Endothelial cell of umbilical vein (primary cell): Measurements from ENCODE around the gene KRTAP12-3. TPM values are rescaled to one million over a fixed set of nuclear protein-coding genes. Genes with fewer than 3 reads are reported as not detected.

Experiments
- BruUV-seq: library from RNA; stranded (reverse); fragments of 400-500 nt; replicated peaks from 2 replicates; lab custom pipeline; 2021; lab: Mats Ljungman, UMichigan
- CTCF ChIA-PET: fragments of 300-600, 350-600 bp; sonication (Branson Sonifier 250); formaldehyde crosslinking; loops from one replicate; lab custom pipeline; 2021; ENCODE audit warnings: antibody characterized with exemption, inconsistent platforms; lab: Charles Lee
- POLR2A ChIA-PET: fragments of 300-600, 350-600 bp; sonication (Branson Sonifier 250); formaldehyde crosslinking; loops from one replicate; lab custom pipeline; 2021; ENCODE audit warnings: antibody characterized with exemption, inconsistent platforms; lab: Charles Lee
- DNase-seq: peaks from one replicate; pipeline ENCODE4 v3.0.0-alpha.2; 2011; ENCODE audit warnings: low read depth, low spot score
- FAIRE-seq: peaks from 2 replicates; lab custom pipeline; 2011; peaks lifted over from hg19 to GRCh38; lab: Jason Lieb, UNC
- H2AFZ ChIP-seq: 2 replicates; pipeline ENCODE4 v1.6.0; 2012; ENCODE audit warnings: low read depth, low read length, control low read depth, inconsistent platforms
- H3K27ac ChIP-seq: 2 replicates; pipeline ENCODE4 v1.5.1; 2011; ENCODE audit warnings: low read depth, mild to moderate bottlenecking, control low read depth, low read length, moderate library complexity; ENCODE audit not compliant: insufficient read depth
- H3K27me3 ChIP-seq, 2 experiments: 2 replicates each; pipeline versions ENCODE4 v1.6.0 to v1.6.1; 2011; ENCODE audit warnings: low read length in 2 of 2, mixed read lengths in 1 of 2; ENCODE audit not compliant: control insufficient read depth in 2 of 2, insufficient read depth in 2 of 2
- H3K36me3 ChIP-seq, 2 experiments: 2 replicates in 1 of 2; 3 replicates in 1 of 2; pipeline ENCODE4 v1.5.1; 2011; ENCODE audit warnings: low read length in 2 of 2, mild to moderate bottlenecking in 1 of 2, moderate library complexity in 1 of 2; ENCODE audit not compliant: control insufficient read depth in 2 of 2, insufficient read depth in 2 of 2; ENCODE audit errors: extremely low read depth in 1 of 2
- H3K4me1 ChIP-seq: 3 replicates; pipeline ENCODE4 v1.5.1; 2011; ENCODE audit warnings: mild to moderate bottlenecking, low read length; ENCODE audit not compliant: control insufficient read depth, insufficient read depth; ENCODE audit errors: extremely low read depth
- H3K4me2 ChIP-seq: 2 replicates; pipeline ENCODE4 v1.6.1; 2011; ENCODE audit warnings: low read length, control low read depth, mixed read lengths; ENCODE audit not compliant: insufficient read depth
- H3K4me3 ChIP-seq, 3 experiments: fragments of 200-600 bp in 1 of 3; sonication (generic), shearing (Covaris generic) in 1 of 3; replicated peaks in 1 of 3; 2 replicates each; pipeline ENCODE4 v1.5.1; 2011 to 2016; ENCODE audit warnings: control low read depth in 3 of 3, low read length in 3 of 3, mild to moderate bottlenecking in 2 of 3, inconsistent platforms in 1 of 3, low read depth in 1 of 3, moderate library complexity in 1 of 3; ENCODE audit not compliant: insufficient read depth in 1 of 3
- H3K79me2 ChIP-seq: 2 replicates; pipeline ENCODE4 v1.6.0; 2012; ENCODE audit warnings: low read length, inconsistent platforms; ENCODE audit not compliant: control insufficient read depth, insufficient read depth
- H3K9ac ChIP-seq: replicated peaks from 2 replicates; pipeline ENCODE3; 2011; ENCODE audit warnings: low read length, control low read depth; ENCODE audit not compliant: insufficient read depth; ENCODE audit errors: extremely low read depth
- H3K9me1 ChIP-seq: replicated peaks from 3 replicates; pipeline ENCODE4 v1.6.0; 2011; ENCODE audit warnings: mild to moderate bottlenecking, low read length; ENCODE audit not compliant: control insufficient read depth, insufficient read depth; ENCODE audit errors: extremely low read depth
- H3K9me3 ChIP-seq: replicated peaks from 2 replicates; pipeline ENCODE4 v1.5.1; 2012; ENCODE audit warnings: low read length, inconsistent platforms; ENCODE audit not compliant: control insufficient read depth, insufficient read depth
- H4K20me1 ChIP-seq: replicated peaks from 2 replicates; pipeline ENCODE3; 2011; ENCODE audit warnings: mild to moderate bottlenecking, low read length; ENCODE audit not compliant: control insufficient read depth, insufficient read depth; ENCODE audit errors: extremely low read depth
- EZH2 ChIP-seq: IDR thresholded peaks from 2 replicates; pipeline ENCODE4 v1.6.1; 2012; ENCODE audit warnings: borderline replicate concordance, low read depth, mild to moderate bottlenecking, moderate library complexity, low read length, inconsistent platforms; ENCODE audit not compliant: severe bottlenecking
- FOS ChIP-seq: IDR thresholded peaks from 2 replicates; pipeline ENCODE4 v1.6.1; 2011; ENCODE audit warnings: mild to moderate bottlenecking, low read length, moderate library complexity, borderline replicate concordance; ENCODE audit not compliant: insufficient read depth
- GATA2 ChIP-seq: IDR thresholded peaks from 2 replicates; pipeline ENCODE4 v1.7.0; 2011; ENCODE audit warnings: low read depth, mild to moderate bottlenecking, moderate library complexity, mixed read lengths, low read length; ENCODE audit not compliant: insufficient read length, insufficient read depth
- JUN ChIP-seq: IDR thresholded peaks from 2 replicates; pipeline ENCODE4 v1.6.1; 2011; ENCODE audit warnings: borderline replicate concordance, low read depth; ENCODE audit not compliant: insufficient read length, insufficient read depth
- MYC ChIP-seq: IDR thresholded peaks from one replicate; pipeline ENCODE4 v1.6.1; 2011; ENCODE audit warnings: mild to moderate bottlenecking, low read depth, low read length
- POLR2A ChIP-seq: IDR thresholded peaks from 2 replicates; pipeline ENCODE4 v1.6.1; 2012; ENCODE audit warnings: low read depth, mild to moderate bottlenecking, control low read depth, low read length
- POLR2AphosphoS5 ChIP-seq: IDR thresholded peaks from 2 replicates; pipeline ENCODE4 v1.6.1; 2012; ENCODE audit warnings: low read depth, mild to moderate bottlenecking, control low read depth, low read length, moderate library complexity; ENCODE audit not compliant: insufficient read depth
- dilution Hi-C: fragments of 300-500 bp; cut with MboI; formaldehyde crosslinking; loops from one replicate; pipeline ENCODE4 v1.15.0; 2019; ENCODE audit warnings: low sequenced_read_pairs; ENCODE audit not compliant: extremely low pct_ligation_motif_present
- intact Hi-C: fragments of 100-400 bp; cut with micrococcal nuclease; formaldehyde crosslinking; loops from one replicate; pipeline ENCODE4 v1.10.0; 2022
- polyA plus RNA-seq, 4 experiments: library from polyadenylated mRNA; depleted of rRNA in 3 of 4; stranded (reverse) in 3 of 4; unstranded in 1 of 4; fragments of >200 nt; gene quantifications; 2 replicates each; pipeline versions ENCODE4 v1.2.1 to v1.2.3, GENCODE V29; 2011 to 2012; ENCODE audit warnings: missing spikeins in 1 of 4
- total RNA-seq: library from RNA; stranded (reverse); gene quantifications from 2 replicates; pipeline ENCODE4 v1.2.3, GENCODE V29; 2021
- TF ChIP-seq, protein P1 (sequence below), 2 donors: IDR thresholded peaks; 1 replicate in 1 of 2; 2 replicates in 1 of 2; pipeline ENCODE4 v1.5.1; 2011; ENCODE audit warnings: low read length in 2 of 2, mild to moderate bottlenecking in 2 of 2, moderate library complexity in 2 of 2, control low read depth in 1 of 2, inconsistent platforms in 1 of 2, low read depth in 1 of 2; ENCODE audit not compliant: insufficient read depth in 1 of 2; ENCODE audit errors: extremely low read depth in 1 of 2
- TF ChIP-seq, protein P2 (sequence below): IDR thresholded peaks from 2 replicates; pipeline ENCODE4 v1.6.1; 2011; ENCODE audit not compliant: insufficient read depth, insufficient read length

KRTAP12-3 gene
- total and polyA plus RNA-seq, 2 donors (not counting 3 experiments of a cell fraction or from before 2014, with no cell fraction given): not detected

DNA sequence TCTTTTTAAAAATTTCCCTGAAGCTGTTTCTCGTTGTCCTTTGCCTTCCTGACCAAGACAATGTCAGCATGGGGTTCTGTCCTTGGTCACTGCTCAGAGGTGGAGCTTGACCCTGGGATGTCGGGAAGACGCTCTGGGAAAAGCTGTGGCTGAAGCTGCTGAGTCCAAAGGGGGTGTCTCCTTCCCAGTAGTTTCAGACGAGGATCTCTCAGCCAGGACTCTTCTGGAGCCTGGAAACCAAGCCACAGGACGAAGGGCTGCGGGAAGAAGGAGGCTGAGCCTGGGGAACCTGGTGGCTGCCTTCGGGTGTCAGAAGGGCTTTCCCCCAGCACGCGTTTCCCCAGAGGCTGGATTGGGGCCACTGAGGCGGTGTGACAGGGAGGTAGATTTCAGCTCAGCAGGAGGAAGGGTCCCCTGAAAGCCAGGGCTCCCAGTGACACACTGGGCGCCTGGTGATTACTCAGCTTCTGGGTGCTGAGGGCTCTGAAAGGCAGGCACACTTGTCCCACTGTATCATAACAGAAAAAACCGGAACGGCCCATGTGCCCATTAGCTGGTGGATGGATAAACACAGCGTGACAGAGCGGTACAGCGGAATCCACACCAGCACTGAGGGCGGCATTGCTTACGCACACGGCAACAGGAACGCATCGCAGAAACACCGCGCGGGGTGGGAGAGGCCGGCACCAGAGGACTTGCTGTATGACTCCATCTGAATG lies 29.3 kb downstream of the KRTAP12-3 start:
- Histone ChIP-seq H3K4me1 (no peaks in the 10 kb centered on the region), H3K9ac (no peak overlapping the region), H3K4me3 (no peak overlapping the region), H3K4me2 (no peak overlapping the region), H3K27ac (no peak overlapping the region), H3K9me3 (no peaks in the 10 kb centered on the region), H4K20me1 (no peaks in the 10 kb centered on the region), H2AFZ (no peak overlapping the region), H3K79me2 (no peaks in the 10 kb centered on the region), H3K27me3 (peaks cover 5 to 17% of the 10 kb centered on the region in 2 experiments), H3K36me3 (no peaks in the 10 kb centered on the region), H3K9me1 (no peaks in the 10 kb centered on the region)
- intact Hi-C loops (no loop called here), dilution Hi-C loops (no loop called here)
- CTCF ChIA-PET: no interaction called here
- BruUV-seq: no TSS peak
- DNase-seq (no peak), FAIRE-seq (no peak)
- TF ChIP-seq, protein P1, sequence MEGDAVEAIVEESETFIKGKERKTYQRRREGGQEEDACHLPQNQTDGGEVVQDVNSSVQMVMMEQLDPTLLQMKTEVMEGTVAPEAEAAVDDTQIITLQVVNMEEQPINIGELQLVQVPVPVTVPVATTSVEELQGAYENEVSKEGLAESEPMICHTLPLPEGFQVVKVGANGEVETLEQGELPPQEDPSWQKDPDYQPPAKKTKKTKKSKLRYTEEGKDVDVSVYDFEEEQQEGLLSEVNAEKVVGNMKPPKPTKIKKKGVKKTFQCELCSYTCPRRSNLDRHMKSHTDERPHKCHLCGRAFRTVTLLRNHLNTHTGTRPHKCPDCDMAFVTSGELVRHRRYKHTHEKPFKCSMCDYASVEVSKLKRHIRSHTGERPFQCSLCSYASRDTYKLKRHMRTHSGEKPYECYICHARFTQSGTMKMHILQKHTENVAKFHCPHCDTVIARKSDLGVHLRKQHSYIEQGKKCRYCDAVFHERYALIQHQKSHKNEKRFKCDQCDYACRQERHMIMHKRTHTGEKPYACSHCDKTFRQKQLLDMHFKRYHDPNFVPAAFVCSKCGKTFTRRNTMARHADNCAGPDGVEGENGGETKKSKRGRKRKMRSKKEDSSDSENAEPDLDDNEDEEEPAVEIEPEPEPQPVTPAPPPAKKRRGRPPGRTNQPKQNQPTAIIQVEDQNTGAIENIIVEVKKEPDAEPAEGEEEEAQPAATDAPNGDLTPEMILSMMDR (IDR thresholded peaks at IDR 0.05; ENCODE audit: extremely low read depth in 1 of 2, insufficient read depth in 1 of 2, low read depth in 1 of 2, low read length in 2 of 2): no peak
- no peak for TF ChIP-seq GATA2
- TF ChIP-seq POLR2AphosphoS5: no peak
- no peak for TF ChIP-seq MYC
- TF ChIP-seq FOS: no peak
- TF ChIP-seq, protein P2, sequence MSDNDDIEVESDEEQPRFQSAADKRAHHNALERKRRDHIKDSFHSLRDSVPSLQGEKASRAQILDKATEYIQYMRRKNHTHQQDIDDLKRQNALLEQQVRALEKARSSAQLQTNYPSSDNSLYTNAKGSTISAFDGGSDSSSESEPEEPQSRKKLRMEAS: no peak
- TF ChIP-seq JUN: no peak
- no peak for TF ChIP-seq EZH2
- no peak for TF ChIP-seq POLR2A
- POLR2A ChIA-PET: no interaction called here
